GM10266 (cell line): Measurements from ENCODE around the gene PRDM12.

Experiments used
- DNase-seq: peaks from one replicate; pipeline ENCODE4 v3.0.0; 2012; ENCODE audit errors: extremely low spot score
- TF ChIP-seq, protein P1 (sequence below): IDR thresholded peaks from 2 replicates; pipeline ENCODE4 v1.5.1; 2012; ENCODE audit warnings: mild to moderate bottlenecking, low read depth; ENCODE audit not compliant: control insufficient read depth, insufficient read depth; ENCODE audit errors: missing control alignments

The PRDM12 gene

DNA sequence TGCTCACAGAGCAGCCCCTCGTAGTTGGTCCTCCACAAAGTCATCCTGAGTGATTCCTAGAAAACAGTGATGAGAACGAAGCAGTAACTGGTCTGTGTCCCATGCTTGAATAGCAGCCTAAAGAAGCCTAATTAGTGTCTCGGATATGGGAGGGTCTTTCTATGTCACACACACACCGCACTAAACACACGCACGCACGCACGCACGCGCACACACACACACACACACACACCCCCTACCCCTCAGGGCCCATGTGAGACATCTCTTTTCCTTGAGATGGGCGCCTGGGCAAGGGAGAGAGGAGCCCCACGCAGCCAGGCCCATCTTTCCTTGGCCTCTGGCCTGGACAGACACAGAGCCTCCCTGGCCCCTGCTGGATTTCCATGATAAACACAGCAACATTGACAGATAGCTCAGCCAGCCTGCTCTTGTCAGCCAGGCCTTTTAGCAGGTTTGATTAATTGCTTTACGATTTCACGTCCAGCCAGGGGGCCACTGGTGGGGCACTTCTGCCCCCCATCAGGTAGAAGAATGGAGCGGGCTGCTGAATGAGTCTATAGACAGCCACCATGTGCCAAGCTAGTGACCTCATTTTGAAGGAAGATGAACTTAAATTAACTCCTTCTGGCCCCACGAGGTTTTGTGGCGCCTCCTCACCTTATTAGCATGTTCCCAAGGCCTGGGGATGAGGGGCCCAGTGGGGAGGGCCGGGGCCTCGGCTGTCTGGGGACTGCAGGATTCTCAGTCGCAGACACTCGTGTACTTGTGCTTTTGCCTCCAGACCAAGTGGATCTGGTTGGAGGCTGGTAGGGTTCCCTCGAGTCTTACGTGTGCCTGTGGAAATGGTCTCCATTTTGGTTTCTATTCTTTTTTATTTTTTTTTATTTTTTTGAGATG lies 36.2 kb upstream of the PRDM12 start:
- TF ChIP-seq, protein P1, sequence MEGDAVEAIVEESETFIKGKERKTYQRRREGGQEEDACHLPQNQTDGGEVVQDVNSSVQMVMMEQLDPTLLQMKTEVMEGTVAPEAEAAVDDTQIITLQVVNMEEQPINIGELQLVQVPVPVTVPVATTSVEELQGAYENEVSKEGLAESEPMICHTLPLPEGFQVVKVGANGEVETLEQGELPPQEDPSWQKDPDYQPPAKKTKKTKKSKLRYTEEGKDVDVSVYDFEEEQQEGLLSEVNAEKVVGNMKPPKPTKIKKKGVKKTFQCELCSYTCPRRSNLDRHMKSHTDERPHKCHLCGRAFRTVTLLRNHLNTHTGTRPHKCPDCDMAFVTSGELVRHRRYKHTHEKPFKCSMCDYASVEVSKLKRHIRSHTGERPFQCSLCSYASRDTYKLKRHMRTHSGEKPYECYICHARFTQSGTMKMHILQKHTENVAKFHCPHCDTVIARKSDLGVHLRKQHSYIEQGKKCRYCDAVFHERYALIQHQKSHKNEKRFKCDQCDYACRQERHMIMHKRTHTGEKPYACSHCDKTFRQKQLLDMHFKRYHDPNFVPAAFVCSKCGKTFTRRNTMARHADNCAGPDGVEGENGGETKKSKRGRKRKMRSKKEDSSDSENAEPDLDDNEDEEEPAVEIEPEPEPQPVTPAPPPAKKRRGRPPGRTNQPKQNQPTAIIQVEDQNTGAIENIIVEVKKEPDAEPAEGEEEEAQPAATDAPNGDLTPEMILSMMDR: no peak

GRCh38 chr9:130629443-130630070 lies 34.8 kb upstream of the PRDM12 start:
- TF ChIP-seq, protein P1: no peak
- no peak for DNase-seq

More for the DNA sequence above, 36.2 kb upstream of the PRDM12 start:
- no peak for DNase-seq

DNA sequence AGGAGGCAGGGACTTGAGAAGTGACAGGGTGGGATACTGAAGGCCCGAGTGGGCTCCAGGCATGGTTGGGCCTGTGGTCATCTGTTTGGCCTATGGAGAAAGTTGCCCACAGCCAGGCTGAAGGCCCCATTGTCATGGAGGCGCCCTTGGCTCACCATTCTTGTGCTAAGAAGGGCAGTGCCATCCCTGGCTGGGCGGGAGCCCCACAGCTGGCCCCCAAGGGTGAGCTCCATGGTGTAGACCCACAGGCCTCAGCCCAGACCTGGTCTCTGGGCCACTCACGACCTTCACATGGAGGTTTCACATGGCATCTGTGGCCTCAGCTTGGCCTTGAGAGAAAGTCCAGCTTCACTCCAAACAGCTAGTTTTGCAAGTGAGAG lies 34.3 kb upstream of the PRDM12 start:
- DNase-seq: no peak
- TF ChIP-seq, protein P1: no peak

DNA sequence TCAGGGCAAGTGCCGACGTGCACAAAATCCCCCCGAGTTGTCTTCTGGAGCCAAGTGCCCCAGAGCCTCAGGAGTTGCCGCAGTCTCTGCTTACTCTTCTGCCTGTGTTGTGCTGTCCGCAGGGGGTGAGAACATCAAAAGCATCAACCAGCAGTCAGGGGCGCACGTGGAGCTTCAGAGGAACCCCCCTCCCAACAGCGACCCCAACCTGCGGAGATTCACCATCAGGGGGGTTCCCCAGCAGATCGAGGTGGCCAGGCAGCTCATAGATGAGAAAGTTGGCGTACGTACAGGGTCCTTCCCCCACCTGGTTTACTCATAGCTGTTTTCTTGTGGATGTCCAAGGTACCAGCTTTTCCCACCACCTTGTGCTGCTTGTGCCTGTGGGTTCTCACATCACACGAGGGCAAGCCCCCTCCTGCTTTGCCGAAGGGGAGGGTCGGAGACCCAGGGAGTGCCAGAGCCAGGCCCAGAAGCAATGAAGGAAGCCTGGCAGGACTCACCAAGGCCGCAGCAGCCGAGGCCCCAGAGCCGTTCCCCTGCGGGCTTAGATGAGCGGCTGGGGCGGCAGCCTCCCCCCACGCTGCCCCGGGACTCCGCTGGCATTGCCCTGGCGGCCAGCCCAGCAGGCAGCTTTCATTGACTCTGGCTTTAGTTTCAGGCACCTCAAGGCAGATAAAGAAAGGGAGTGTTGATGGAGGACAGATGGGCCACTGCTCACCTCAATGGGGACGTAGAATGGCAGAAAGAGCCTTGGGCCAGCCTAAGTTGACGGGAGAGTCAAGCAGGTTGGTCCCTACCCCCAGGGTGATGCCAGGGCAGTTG lies 33.7 kb upstream of the PRDM12 start:
- TF ChIP-seq, protein P1: no peak
- DNase-seq: no peak

- DNase-seq: no peak
- TF ChIP-seq, protein P1: no peak
These were observed 32.9 kb upstream of the PRDM12 start for GRCh38 chr9:130631331-130632080.

DNA sequence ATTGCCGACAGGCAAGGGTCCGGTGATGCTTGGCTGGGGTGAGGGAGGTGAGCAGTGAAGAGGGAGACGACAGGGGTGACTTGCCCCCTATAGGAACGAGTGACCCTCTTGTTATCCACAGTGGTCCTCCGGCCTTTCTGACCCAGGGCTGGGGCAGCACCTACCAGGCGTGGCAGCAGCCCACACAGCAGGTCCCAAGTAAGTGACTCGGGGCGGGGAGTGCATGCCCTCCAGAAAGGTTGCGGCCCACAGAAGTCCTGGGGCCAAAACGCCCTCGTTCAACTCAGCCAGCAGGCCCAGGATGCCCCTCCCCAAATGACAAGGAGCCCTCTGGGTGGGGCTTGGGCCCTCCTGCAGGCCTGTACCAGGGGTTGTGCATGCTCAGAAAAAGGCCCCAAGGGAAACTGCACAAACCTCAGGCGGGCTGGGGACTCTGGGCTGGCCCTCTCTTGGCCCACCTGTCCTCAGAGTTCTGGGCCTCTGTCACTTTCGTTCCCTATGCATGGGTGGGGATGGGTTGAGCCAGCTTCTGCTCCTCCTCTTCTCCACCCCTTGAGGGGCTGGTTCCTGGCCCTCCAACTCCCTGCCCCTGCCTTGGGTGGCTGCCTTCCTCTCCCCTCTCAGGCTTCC lies 32.2 kb upstream of the PRDM12 start:
- DNase-seq: no peak
- TF ChIP-seq, protein P1: no peak
